ENCODE data around the gene DISP2.

Gene DISP2

GRCh38 chr15:40328751-40329150 lies 29.3 kb upstream of the DISP2 start:
- DNase-seq = no peak

GRCh38 chr15:40329804-40330203 lies 28.2 kb upstream of the DISP2 start:
- DNase-seq = no peak

GRCh38 chr15:40330368-40330836 lies 27.6 kb upstream of the DISP2 start:
- DNase-seq = no peak

GRCh38 chr15:40331026-40331425 lies 27.0 kb upstream of the DISP2 start:
- DNase-seq = no peak

GRCh38 chr15:40331637-40332036 lies 26.4 kb upstream of the DISP2 start:
- DNase-seq = no peak

- DNase-seq = no peak
Observed at GRCh38 chr15:40332113-40332781, 25.8 kb upstream of the DISP2 start.

- DNase-seq = peak; percentile 67
Observed at GRCh38 chr15:40333922-40334492, 24.0 kb upstream of the DISP2 start.

- DNase-seq = no peak
Observed at GRCh38 chr15:40334541-40334940, 23.5 kb upstream of the DISP2 start.

GRCh38 chr15:40334941-40335795 lies 22.9 kb upstream of the DISP2 start:
- no peak for DNase-seq

- DNase-seq = no peak
Observed at GRCh38 chr15:40335938-40336743, 21.9 kb upstream of the DISP2 start.

- no peak for DNase-seq
Observed at GRCh38 chr15:40336744-40337122, 21.3 kb upstream of the DISP2 start.

GRCh38 chr15:40337597-40337996 lies 20.4 kb upstream of the DISP2 start:
- DNase-seq = no peak

- peak; percentile 68 for DNase-seq
Observed at GRCh38 chr15:40338041-40338657, 19.9 kb upstream of the DISP2 start.

GRCh38 chr15:40338921-40339620 lies 18.9 kb upstream of the DISP2 start:
- peak; percentile 85 for DNase-seq

- DNase-seq = no peak
Observed at GRCh38 chr15:40339621-40339945, 18.4 kb upstream of the DISP2 start.

- peak; percentile 76 for DNase-seq
Observed at GRCh38 chr15:40340038-40340739, 17.8 kb upstream of the DISP2 start.

GRCh38 chr15:40340740-40341400 lies 17.1 kb upstream of the DISP2 start, which contains the start of gene CCDC9B:
Gene CCDC9B (minus strand): TSS chr15:40340939. CDS start chr15:40340819, 120 bp downstream.
- peak; percentile 82 for DNase-seq

GRCh38 chr15:40342416-40343320 lies 15.4 kb upstream of the DISP2 start:
- DNase-seq = no peak

- peak; percentile 90 for DNase-seq
Observed at GRCh38 chr15:40343512-40343911, 14.5 kb upstream of the DISP2 start.

Data from fibroblast of skin of abdomen (primary cell).